Endothelial cell of hepatic sinusoid (primary cell): ENCODE measurements around the gene ZNF724.
"Not testable (repeated sequence)": the region's sequence is repeated elsewhere in the genome, so short reads cannot be mapped to it uniquely, and the experiment has no call there.

Experiments used
- in situ Hi-C: cut with HindIII; loops from 2 replicates; pipeline ENCODE4 v1.10.0; 2017; ENCODE audit warnings: low sequenced_read_pairs

Gene ZNF724

GRCh38 chr19:23249911-23250649 lies at the start of gene ZNF724:
TSS of gene ZNF724 (minus strand) at chr19:23250394. CDS start at chr19:23250242, 152 bp downstream.
- in situ Hi-C loops: no loop called here

GRCh38 chr19:23294141-23294540 lies 43.9 kb upstream of the ZNF724 start:
- in situ Hi-C loops: no loop called here

- in situ Hi-C loops: not testable (repeated sequence)
Observed at GRCh38 chr19:23289966-23290365, 39.8 kb upstream of the ZNF724 start.

GRCh38 chr19:23287620-23288019 lies 37.4 kb upstream of the ZNF724 start:
- in situ Hi-C loops: no loop called here

GRCh38 chr19:23286477-23286876 lies 36.3 kb upstream of the ZNF724 start:
- in situ Hi-C loops: no loop called here

GRCh38 chr19:23285948-23286347 lies 35.8 kb upstream of the ZNF724 start:
- in situ Hi-C loops: no loop called here

GRCh38 chr19:23285326-23285725 lies 35.1 kb upstream of the ZNF724 start:
- in situ Hi-C loops: not testable (repeated sequence)

- in situ Hi-C loops: no loop called here
Observed at GRCh38 chr19:23283925-23284324, 33.7 kb upstream of the ZNF724 start.

GRCh38 chr19:23281663-23282276 lies 31.6 kb upstream of the ZNF724 start:
- in situ Hi-C loops: no loop called here

GRCh38 chr19:23278118-23278517 lies 27.9 kb upstream of the ZNF724 start:
- in situ Hi-C loops: not testable (repeated sequence)

GRCh38 chr19:23273590-23274412 lies 23.6 kb upstream of the ZNF724 start:
- in situ Hi-C loops: no loop called here

GRCh38 chr19:23273022-23273589 lies 22.9 kb upstream of the ZNF724 start:
- in situ Hi-C loops: no loop called here

GRCh38 chr19:23263870-23264590 lies 13.8 kb upstream of the ZNF724 start:
- in situ Hi-C loops: no loop called here

GRCh38 chr19:23263396-23263795 lies 13.2 kb upstream of the ZNF724 start:
- in situ Hi-C loops: no loop called here

- in situ Hi-C loops: no loop called here
Observed at GRCh38 chr19:23262920-23263319, 12.7 kb upstream of the ZNF724 start.

- in situ Hi-C loops: no loop called here
Observed at GRCh38 chr19:23261496-23262020, 11.4 kb upstream of the ZNF724 start.

- in situ Hi-C loops: no loop called here
Observed at GRCh38 chr19:23260956-23261355, 10.8 kb upstream of the ZNF724 start.

- in situ Hi-C loops: no loop called here
Observed at GRCh38 chr19:23259961-23260360, 9.8 kb upstream of the ZNF724 start.

- in situ Hi-C loops: no loop called here
Observed at GRCh38 chr19:23255700-23256099, 5.5 kb upstream of the ZNF724 start.

GRCh38 chr19:23254141-23254910 lies 4.1 kb upstream of the ZNF724 start:
- in situ Hi-C loops: no loop called here
